Skeletal muscle tissue (tissue), 4 donors: ENCODE data around the gene SNHG17. TPM values are rescaled to one million over a fixed set of nuclear protein-coding genes. Genes with fewer than 3 reads are reported as not detected.
"Not testable (repeated sequence)": the region's sequence is repeated elsewhere in the genome, so short reads cannot be mapped to it uniquely, and the experiment has no call there.

ENCODE experiments used
- H3K27ac ChIP-seq: one replicate; pipeline ENCODE4 v1.7.0; 2013; ENCODE audit warnings: mild to moderate bottlenecking, low read depth, low read length, inconsistent platforms
- H3K27me3 ChIP-seq, 3 donors: one replicate each; pipeline ENCODE4 v1.7.0; 2013; ENCODE audit warnings: low read length in 3 of 3; ENCODE audit not compliant: control insufficient read depth in 3 of 3, insufficient read depth in 3 of 3
- H3K36me3 ChIP-seq, 3 donors: one replicate each; pipeline ENCODE4 v1.7.0; 2013; ENCODE audit warnings: low read length in 3 of 3; ENCODE audit not compliant: control insufficient read depth in 3 of 3, insufficient read depth in 3 of 3
- H3K4me1 ChIP-seq, 3 donors: one replicate each; pipeline ENCODE4 v1.7.0; 2013; ENCODE audit warnings: low read length in 3 of 3, mild to moderate bottlenecking in 3 of 3; ENCODE audit not compliant: control insufficient read depth in 3 of 3, insufficient read depth in 3 of 3
- H3K4me3 ChIP-seq, 3 donors: one replicate each; pipeline ENCODE4 v1.7.0; 2013; ENCODE audit warnings: low read length in 3 of 3
- H3K9ac ChIP-seq, 3 donors: one replicate each; pipeline ENCODE4 v1.7.0; 2013; ENCODE audit warnings: low read length in 3 of 3, mild to moderate bottlenecking in 3 of 3, moderate library complexity in 2 of 3, low read depth in 1 of 3
- H3K9me3 ChIP-seq, 3 donors: one replicate each; pipeline ENCODE4 v1.7.0; 2013; ENCODE audit warnings: low read length in 3 of 3; ENCODE audit not compliant: control insufficient read depth in 3 of 3
- total RNA-seq: library from RNA; depleted of rRNA; stranded (reverse); fragments of >200 nt; gene quantifications from one replicate; pipeline ENCODE4 v1.2.3, GENCODE V29; 2014
- donor health status: Osteomylitis.

The SNHG17 gene
- total RNA-seq, 1 donor from 2014 or later, result 6.8 TPM

DNA sequence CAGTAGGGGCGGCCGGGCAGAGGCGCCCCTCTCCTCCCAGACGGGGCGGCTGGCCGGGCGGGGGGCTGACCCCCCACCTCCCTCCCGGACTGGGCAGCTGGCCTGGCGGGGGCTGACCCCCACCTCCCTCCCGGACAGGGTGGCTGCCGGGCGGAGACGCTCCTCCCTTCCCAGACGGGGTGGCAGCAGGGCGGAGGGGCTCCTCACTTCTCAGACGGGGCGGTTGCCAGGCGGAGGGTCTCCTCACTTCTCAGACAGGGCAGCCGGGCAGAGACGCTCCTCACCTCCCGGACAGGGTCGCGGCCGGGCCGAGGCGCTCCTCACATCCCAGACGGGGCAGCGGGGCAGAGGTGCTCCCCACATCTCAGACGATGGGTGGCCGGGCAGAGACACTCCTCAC, 26.4 kb upstream of the SNHG17 start:
- H3K4me3 ChIP-seq, H3K9ac ChIP-seq, H3K9me3 ChIP-seq, H3K27ac ChIP-seq, H3K36me3 ChIP-seq, H3K27me3 ChIP-seq, H3K4me1 ChIP-seq: not testable (repeated sequence)

DNA sequence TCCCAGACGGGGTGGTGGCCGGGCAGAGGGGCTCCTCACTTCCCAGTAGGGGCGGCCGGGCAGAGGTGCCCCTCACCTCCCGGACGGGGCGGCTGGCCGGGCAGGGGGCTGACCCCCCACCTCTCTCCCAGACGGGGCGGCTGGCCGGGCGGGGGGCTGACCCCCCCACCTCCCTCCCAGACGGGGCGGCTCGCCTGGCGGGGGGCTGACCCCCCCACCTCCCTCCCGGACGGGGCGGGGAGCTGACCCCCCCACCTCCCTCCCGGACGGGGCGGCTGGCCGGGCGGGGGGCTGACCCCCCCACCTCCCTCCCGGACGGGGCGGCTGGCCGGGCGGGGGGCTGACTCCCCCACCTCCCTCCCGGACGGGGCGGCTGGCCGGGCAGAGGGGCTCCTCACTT, 26.0 kb upstream of the SNHG17 start:
- not testable (repeated sequence) for H3K4me3 ChIP-seq, H3K9ac ChIP-seq, H3K27me3 ChIP-seq, H3K4me1 ChIP-seq, H3K27ac ChIP-seq, H3K36me3 ChIP-seq, H3K9me3 ChIP-seq

DNA sequence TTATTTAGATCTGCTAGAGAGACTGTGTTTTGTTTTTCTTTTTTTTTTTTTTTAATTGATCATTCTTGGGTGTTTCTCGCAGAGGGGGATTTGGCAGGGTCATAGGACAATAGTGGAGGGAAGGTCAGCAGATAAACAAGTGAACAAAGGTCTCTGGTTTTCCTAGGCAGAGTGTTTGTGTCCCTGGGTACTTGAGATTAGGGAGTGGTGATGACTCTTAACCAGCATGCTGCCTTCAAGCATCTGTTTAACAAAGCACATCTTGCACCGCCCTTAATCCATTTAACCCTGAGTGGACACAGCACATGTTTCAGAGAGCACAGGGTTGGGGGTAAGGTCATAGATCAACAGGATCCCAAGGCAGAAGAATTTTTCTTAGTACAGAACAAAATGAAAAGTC, 25.5 kb upstream of the SNHG17 start:
- not testable (repeated sequence) for H3K36me3 ChIP-seq, H3K4me3 ChIP-seq, H3K4me1 ChIP-seq, H3K9ac ChIP-seq, H3K9me3 ChIP-seq, H3K27me3 ChIP-seq, H3K27ac ChIP-seq

DNA sequence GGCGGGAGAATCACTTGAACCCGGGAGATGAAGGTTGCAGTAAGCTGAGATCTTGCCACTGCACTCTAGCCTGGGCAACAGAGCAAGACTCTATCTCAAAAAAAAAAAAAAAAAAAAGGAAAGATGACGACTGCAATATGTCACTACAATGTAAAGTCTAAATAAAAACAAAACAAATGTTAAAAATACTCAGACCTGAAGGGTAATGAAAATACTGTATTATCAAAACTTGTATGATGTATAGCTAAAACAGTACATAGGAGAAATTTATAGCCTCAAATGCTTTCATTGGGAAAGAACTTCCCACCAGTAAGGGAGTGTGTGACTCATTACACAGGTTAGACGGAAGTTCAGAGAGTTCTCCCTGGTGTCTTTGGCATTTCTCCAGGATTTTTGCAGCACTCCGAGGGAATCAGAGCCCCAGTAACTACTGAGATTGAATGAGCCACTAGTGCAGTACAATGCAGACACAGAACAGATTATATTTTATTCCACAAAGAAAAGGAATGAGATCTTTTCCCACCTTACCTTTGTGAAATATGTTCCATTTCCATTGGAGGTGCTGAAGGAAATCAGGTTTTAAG, 25.0 kb upstream of the SNHG17 start:
- no peaks in the 10 kb centered on the region for H3K27me3 ChIP-seq
- H3K27ac ChIP-seq, result no peak overlapping the region
- H3K9ac ChIP-seq, result no peak overlapping the region
- H3K36me3 ChIP-seq, result no peaks in the 10 kb centered on the region
- no peak overlapping the region for H3K4me3 ChIP-seq
- H3K9me3 ChIP-seq, result no peaks in the 10 kb centered on the region
- no peaks in the 10 kb centered on the region for H3K4me1 ChIP-seq

DNA sequence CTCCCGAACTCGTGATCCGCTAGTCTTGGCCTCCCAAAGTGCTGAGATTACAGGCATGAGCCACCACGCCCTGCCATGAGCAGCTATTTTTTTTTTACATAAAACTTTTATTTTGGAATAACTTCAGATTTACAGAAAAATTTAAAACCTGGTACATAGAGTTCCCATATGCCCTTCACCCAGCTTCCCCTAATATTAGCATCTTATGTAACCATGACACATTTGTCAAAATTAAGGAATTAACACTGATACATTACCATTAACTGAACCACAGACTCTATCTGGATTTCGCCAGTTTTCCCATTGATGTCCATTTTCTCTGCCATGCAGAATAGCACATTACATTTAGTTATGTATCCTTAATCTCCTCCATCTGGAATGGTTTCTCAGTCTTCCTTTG, 23.2 kb upstream of the SNHG17 start:
- no peak overlapping the region for H3K27ac ChIP-seq
- no peaks in the 10 kb centered on the region for H3K27me3 ChIP-seq
- H3K36me3 ChIP-seq, result no peaks in the 10 kb centered on the region
- no peaks in the 10 kb centered on the region for H3K4me1 ChIP-seq
- H3K4me3 ChIP-seq, result no peak overlapping the region
- H3K9ac ChIP-seq, result no peak overlapping the region
- H3K9me3 ChIP-seq, result no peaks in the 10 kb centered on the region

DNA sequence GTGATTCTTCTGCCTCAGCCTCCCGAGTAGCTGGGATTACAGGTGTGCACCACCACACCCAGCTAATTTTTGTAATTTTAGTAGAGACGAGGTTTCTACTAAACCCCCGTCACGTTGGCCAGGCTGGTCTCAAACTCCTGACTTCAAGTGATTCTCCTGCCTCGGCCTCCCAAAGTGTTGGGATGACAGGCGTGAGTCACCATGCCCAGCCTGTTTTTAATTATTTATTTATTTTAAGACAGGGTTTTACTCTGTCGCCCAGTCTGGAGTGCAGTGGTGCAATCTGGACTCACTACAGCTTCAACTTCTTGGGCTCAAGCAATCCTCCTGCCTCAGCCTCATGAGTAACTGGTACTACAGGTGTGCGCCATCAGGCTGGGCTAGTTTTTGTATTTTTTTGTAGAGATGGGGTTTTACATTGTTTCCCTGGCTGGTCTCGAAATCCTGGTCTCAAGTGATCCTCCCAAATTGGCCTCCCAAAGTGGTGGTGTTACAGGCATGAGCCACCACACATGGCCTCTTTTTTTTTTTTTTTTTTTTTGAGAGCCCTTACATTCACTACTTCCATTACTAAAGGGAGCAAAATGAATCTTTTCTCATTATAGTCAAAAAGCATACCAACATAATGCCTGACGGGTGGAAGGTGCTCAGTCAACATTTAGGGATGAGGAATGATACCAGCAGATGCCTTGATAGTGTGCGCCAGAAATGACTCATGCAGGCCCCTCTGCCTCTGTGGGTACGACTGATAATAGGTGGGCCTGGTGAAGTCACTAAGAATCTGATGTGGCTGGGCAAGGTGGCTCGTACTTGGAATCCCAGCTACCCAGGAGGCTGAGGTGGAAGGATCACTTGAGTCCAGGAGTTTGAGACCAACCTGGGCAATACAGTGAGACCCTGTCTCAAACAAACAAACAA, 19.7 kb upstream of the SNHG17 start:
- no peak overlapping the region for H3K9ac ChIP-seq
- H3K27ac ChIP-seq, result no peak overlapping the region
- H3K36me3 ChIP-seq, result peaks cover 8 to 11% (median 10%) of the 10 kb centered on the region in 3 donors
- H3K27me3 ChIP-seq, result no peaks in the 10 kb centered on the region
- no peaks in the 10 kb centered on the region for H3K9me3 ChIP-seq
- H3K4me3 ChIP-seq, result no peak overlapping the region
- peaks cover 0 to 2% (median 0%) of the 10 kb centered on the region in 3 donors for H3K4me1 ChIP-seq

DNA sequence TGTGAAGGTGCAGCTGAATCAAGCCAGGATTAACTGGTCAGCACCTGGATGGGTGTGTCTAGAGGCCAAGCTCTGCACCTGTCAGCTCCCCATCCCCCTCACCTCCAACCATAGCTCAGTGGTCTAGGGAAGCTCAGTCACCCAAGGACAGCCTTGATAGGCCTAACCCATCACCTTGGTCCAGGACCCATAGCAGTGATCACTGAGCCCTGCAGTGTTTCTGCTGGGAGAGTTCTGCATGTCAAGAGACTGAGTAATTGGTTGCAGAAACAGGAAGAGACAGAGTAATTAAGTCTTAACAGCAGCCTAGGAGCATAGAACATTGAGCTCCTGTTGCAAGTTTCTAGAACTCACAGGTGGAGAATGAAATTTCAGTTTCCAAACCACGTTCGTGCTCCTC, 18.8 kb upstream of the SNHG17 start:
- peaks cover 0 to 3% (median 0%) of the 10 kb centered on the region in 3 donors for H3K4me1 ChIP-seq
- H3K9me3 ChIP-seq, result no peaks in the 10 kb centered on the region
- peaks cover 15 to 18% (median 16%) of the 10 kb centered on the region in 3 donors for H3K36me3 ChIP-seq
- no peak overlapping the region for H3K27ac ChIP-seq
- H3K27me3 ChIP-seq, result no peaks in the 10 kb centered on the region
- H3K9ac ChIP-seq, result no peak overlapping the region
- H3K4me3 ChIP-seq, result no peak overlapping the region

DNA sequence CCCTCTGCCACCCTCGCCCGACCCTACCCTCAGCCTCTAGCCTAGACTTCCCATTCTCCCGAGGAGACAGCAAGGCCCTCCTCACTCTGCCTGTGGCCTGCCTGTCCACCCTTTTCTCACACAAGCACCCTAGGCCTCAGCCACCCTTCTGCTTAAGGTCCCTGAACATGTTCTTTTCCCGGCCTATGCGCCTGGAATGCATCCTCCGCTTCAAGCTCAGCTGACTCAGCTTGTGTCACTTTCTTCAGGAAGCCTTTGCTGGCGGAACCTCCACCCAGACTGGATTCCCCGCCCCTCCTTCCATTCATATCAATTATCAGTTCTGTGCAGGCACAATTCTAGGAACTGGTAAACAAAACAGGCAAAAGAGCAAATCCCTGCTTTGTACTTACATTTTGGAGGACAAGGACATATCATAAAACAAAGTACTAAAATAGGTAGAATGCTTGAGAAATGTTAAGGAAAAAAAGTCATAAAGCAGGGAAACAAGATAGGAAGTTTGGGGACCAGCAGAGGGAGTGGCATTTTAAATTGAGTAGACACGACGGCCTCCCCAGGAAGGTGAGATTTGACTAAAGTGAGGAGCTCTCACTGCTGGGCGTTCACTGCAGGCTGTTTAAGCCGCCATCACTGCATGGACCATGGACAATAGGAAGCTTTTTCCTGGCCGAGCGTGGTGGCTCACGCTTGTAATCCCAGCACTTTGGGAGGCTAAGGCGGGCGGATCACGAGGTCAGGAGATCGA, 17.9 kb upstream of the SNHG17 start:
- Histone ChIP-seq H3K4me3 (no peak overlapping the region), H3K36me3 (peaks cover 23 to 24% (median 23%) of the 10 kb centered on the region in 3 donors), H3K9me3 (no peaks in the 10 kb centered on the region), H3K9ac (peak overlapping the region in 1 of 3 donors; percentile 55), H3K27me3 (no peaks in the 10 kb centered on the region), H3K4me1 (peaks cover 0 to 3% (median 2%) of the 10 kb centered on the region in 3 donors), H3K27ac (no peak overlapping the region)

DNA sequence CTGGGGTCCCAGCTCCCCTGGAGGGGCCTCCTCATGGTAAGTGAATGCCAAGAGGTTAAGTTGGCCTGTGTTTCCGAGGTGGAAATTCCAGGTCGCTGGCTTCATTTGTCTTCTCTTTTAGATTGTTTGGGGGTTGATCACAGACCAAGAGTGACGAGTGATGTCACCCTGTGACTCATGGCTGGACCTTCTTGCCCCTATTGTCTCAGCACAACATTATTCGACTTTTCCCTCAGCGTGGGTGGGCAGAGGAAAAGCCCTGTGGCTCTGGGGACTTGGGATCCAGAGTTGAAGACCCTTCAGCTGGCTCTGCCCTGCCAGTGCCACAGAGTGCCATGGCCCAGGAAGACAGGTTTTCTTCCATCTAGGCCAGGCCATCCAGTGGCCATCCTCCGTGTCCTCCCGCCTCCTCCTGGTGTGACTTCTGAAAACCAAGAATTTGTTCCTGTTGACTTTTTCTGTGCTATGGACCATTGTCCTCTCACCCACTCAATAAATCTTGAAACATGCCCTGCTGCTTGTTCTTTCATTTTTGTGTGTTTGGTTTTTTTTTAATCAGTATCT, 15.4 kb upstream of the SNHG17 start:
- no peak overlapping the region for H3K9ac ChIP-seq
- H3K4me1 ChIP-seq, result peaks cover 11 to 19% (median 11%) of the 10 kb centered on the region in 3 donors
- H3K27ac ChIP-seq, result no peak overlapping the region
- H3K9me3 ChIP-seq, result no peaks in the 10 kb centered on the region
- H3K4me3 ChIP-seq, result no peak overlapping the region
- peaks cover 23 to 24% (median 23%) of the 10 kb centered on the region in 3 donors for H3K36me3 ChIP-seq
- H3K27me3 ChIP-seq, result no peaks in the 10 kb centered on the region
